ENCODE measurements around the gene TMEM19. TPM values are rescaled to one million over a fixed set of nuclear protein-coding genes. Genes with fewer than 3 reads are reported as not detected.

The TMEM19 gene
- total RNA-seq, 1 experiment from 2014 or later = 18.9 TPM

DNA sequence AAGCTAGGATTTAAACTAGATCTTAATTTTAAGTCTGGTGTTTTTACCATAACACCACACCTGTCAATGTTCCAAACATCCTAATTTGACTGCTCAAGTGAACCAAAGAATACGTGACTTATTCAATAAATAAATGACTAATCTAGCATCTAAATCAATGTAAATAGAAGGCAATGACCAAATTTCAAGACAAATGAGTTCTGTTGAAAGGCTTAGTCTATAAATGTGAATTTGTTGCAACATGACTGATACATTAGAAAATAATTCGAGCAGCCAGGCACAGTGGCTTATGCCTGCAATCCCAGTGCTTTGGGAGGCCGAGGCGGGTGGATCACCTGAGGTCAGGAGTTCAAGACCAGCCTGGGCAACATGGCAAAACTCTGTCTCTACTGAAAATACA lies 37.3 kb upstream of the TMEM19 start:
- ChIA-PET CTCF (interaction anchor here (2.9 kb wide), 1 partner anchor 12 kb away, joined by 16 read pairs; no protein-coding TSS in a partner anchor), RAD21 (ENCODE audit: low non-redundant PET in 1 of 2, low total read pairs in 2 of 2, uncharacterized antibody in 2 of 2, unreplicated experiment in 2 of 2) (no interaction called here), POLR2A (interaction anchor here (1.0 kb wide), 1 partner anchor 15 kb away, joined by 3 read pairs; the partner anchor contains the start of genes THAP2 and ZFC3H1)
- Histone ChIP-seq H3K4me2 (ENCODE audit: low read length) (no peak overlapping the region), H3K4me3 (replicated peaks in 1 of 2; ENCODE audit: low read depth in 1 of 2, low read length in 2 of 2) (no peak overlapping the region), H4K20me1 (ENCODE audit: insufficient read depth) (peaks cover 6% of the 10 kb centered on the region; the same call in 1 of the 2 replicates), H3K36me3 (ENCODE audit: control insufficient read depth in 1 of 2, insufficient read depth in 2 of 2, low read length in 2 of 2) (peaks cover 28 to 34% of the 10 kb centered on the region in 2 experiments), H3K4me1 (ENCODE audit: control insufficient read depth in 1 of 2, insufficient read depth in 2 of 2, low read length in 2 of 2) (no peaks in the 10 kb centered on the region), H3K27ac (ENCODE audit: low read depth, low read length) (no peak overlapping the region), H3K9me3 (ENCODE audit: control insufficient read depth in 1 of 2, insufficient read depth in 1 of 2, low read depth in 1 of 2, low read length in 2 of 2) (no peaks in the 10 kb centered on the region), H3K27me3 (ENCODE audit: insufficient read depth, low read length) (no peaks in the 10 kb centered on the region), H2AFZ (ENCODE audit: low read depth, low read length, poor library complexity, severe bottlenecking) (no peak overlapping the region), H3K79me2 (ENCODE audit: insufficient read depth, low read length) (peaks cover 92% of the 10 kb centered on the region), H3K9ac (ENCODE audit: low read length) (no peak overlapping the region), H3K9me2 (ENCODE audit: insufficient read depth) (no peaks in the 10 kb centered on the region)
- TF ChIP-seq SP1 (IDR thresholded peaks at IDR 0.05; ENCODE audit: low read depth) (no peak), SIN3A (IDR thresholded peaks at IDR 0.05; ENCODE audit: low read depth) (no peak), RAD21 (IDR thresholded peaks at IDR 0.05; ENCODE audit: low read depth) (no peak), CEBPB (IDR thresholded peaks at IDR 0.05; ENCODE audit: low read depth) (no peak), ZBTB33 (IDR thresholded peaks at IDR 0.05; ENCODE audit: extremely low read depth, insufficient replicate concordance, low read length) (no peak), EZH2phosphoT487 (IDR thresholded peaks at IDR 0.05; ENCODE audit: borderline replicate concordance) (no peak), POLR2A (IDR thresholded peaks at IDR 0.05; ENCODE audit: borderline replicate concordance, extremely low read depth, insufficient read depth, insufficient read length) (no peak), YY1 (IDR thresholded peaks at IDR 0.05; ENCODE audit: extremely low read depth, insufficient replicate concordance, low read depth, low read length) (no peak), EGR1 (IDR thresholded peaks at IDR 0.05; ENCODE audit: low read depth) (no peak), TCF7L2 (IDR thresholded peaks at IDR 0.05; ENCODE audit: borderline replicate concordance, extremely low read depth, insufficient read depth, insufficient read length) (no peak), ZFX (IDR thresholded peaks at IDR 0.05) (no peak), ELF1 (IDR thresholded peaks at IDR 0.05; ENCODE audit: borderline replicate concordance, low read depth) (no peak)
- TF ChIP-seq, protein P1, sequence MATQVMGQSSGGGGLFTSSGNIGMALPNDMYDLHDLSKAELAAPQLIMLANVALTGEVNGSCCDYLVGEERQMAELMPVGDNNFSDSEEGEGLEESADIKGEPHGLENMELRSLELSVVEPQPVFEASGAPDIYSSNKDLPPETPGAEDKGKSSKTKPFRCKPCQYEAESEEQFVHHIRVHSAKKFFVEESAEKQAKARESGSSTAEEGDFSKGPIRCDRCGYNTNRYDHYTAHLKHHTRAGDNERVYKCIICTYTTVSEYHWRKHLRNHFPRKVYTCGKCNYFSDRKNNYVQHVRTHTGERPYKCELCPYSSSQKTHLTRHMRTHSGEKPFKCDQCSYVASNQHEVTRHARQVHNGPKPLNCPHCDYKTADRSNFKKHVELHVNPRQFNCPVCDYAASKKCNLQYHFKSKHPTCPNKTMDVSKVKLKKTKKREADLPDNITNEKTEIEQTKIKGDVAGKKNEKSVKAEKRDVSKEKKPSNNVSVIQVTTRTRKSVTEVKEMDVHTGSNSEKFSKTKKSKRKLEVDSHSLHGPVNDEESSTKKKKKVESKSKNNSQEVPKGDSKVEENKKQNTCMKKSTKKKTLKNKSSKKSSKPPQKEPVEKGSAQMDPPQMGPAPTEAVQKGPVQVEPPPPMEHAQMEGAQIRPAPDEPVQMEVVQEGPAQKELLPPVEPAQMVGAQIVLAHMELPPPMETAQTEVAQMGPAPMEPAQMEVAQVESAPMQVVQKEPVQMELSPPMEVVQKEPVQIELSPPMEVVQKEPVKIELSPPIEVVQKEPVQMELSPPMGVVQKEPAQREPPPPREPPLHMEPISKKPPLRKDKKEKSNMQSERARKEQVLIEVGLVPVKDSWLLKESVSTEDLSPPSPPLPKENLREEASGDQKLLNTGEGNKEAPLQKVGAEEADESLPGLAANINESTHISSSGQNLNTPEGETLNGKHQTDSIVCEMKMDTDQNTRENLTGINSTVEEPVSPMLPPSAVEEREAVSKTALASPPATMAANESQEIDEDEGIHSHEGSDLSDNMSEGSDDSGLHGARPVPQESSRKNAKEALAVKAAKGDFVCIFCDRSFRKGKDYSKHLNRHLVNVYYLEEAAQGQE (IDR thresholded peaks at IDR 0.05; ENCODE audit: low read depth) = no peak
- TF ChIP-seq, protein P2, sequence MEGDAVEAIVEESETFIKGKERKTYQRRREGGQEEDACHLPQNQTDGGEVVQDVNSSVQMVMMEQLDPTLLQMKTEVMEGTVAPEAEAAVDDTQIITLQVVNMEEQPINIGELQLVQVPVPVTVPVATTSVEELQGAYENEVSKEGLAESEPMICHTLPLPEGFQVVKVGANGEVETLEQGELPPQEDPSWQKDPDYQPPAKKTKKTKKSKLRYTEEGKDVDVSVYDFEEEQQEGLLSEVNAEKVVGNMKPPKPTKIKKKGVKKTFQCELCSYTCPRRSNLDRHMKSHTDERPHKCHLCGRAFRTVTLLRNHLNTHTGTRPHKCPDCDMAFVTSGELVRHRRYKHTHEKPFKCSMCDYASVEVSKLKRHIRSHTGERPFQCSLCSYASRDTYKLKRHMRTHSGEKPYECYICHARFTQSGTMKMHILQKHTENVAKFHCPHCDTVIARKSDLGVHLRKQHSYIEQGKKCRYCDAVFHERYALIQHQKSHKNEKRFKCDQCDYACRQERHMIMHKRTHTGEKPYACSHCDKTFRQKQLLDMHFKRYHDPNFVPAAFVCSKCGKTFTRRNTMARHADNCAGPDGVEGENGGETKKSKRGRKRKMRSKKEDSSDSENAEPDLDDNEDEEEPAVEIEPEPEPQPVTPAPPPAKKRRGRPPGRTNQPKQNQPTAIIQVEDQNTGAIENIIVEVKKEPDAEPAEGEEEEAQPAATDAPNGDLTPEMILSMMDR (IDR thresholded peaks at IDR 0.05 in 2 of 3, conservative IDR thresholded peaks at IDR 0.05 in 1 of 3; ENCODE audit: borderline replicate concordance in 1 of 3, insufficient read depth in 1 of 3, low read depth in 2 of 3, low read length in 2 of 3) = no peak
- TF ChIP-seq, protein P3, sequence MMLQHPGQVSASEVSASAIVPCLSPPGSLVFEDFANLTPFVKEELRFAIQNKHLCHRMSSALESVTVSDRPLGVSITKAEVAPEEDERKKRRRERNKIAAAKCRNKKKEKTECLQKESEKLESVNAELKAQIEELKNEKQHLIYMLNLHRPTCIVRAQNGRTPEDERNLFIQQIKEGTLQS (IDR thresholded peaks at IDR 0.05) = no peak
- DNase-seq (ENCODE audit: low read depth, low spot score) = no peak
- ATAC-seq = no peak
- BruUV-seq (replicated peaks) = no TSS peak
- intact Hi-C loops (cut with micrococcal nuclease) = no loop called here
